Neuronal stem cell (in vitro differentiated cells): ENCODE data around the gene CDH23.
"Not testable (repeated sequence)": the region's sequence is repeated elsewhere in the genome, so short reads cannot be mapped to it uniquely, and the experiment has no call there.

Source experiments
- DNase-seq: peaks from one replicate; pipeline ENCODE4 v3.0.0-alpha.2; 2013; ENCODE audit warnings: low spot score
- H2AFZ ChIP-seq: one replicate; pipeline ENCODE4 v1.6.1; 2013; ENCODE audit warnings: mild to moderate bottlenecking, low read length, inconsistent platforms
- H2AK5ac ChIP-seq: 2 replicates; pipeline ENCODE4 v1.6.1; 2013; ENCODE audit warnings: low read depth, mild to moderate bottlenecking, inconsistent platforms, low read length, moderate library complexity, mixed read lengths
- H2BK120ac ChIP-seq: 2 replicates; pipeline ENCODE4 v1.6.1; 2013; ENCODE audit warnings: low read depth, mild to moderate bottlenecking, inconsistent platforms, low read length, moderate library complexity, mixed read lengths
- H2BK12ac ChIP-seq: one replicate; pipeline ENCODE4 v1.6.1; 2013; ENCODE audit warnings: low read length, inconsistent platforms
- H2BK15ac ChIP-seq: 2 replicates; pipeline ENCODE4 v1.6.1; 2013; ENCODE audit warnings: mild to moderate bottlenecking, low read length, inconsistent platforms, mixed read lengths
- H2BK5ac ChIP-seq: one replicate; pipeline ENCODE4 v1.6.1; 2013; ENCODE audit warnings: inconsistent platforms, mild to moderate bottlenecking, low read length, moderate library complexity
- H3K14ac ChIP-seq: one replicate; pipeline ENCODE4 v1.6.1; 2013; ENCODE audit warnings: low read length, inconsistent platforms
- H3K18ac ChIP-seq: 2 replicates; pipeline ENCODE4 v1.6.1; 2013; ENCODE audit warnings: low read length, inconsistent platforms
- H3K23ac ChIP-seq: 2 replicates; pipeline ENCODE4 v1.6.1; 2013; ENCODE audit warnings: low read depth, mild to moderate bottlenecking, mixed read lengths, low read length, inconsistent platforms; ENCODE audit not compliant: poor library complexity
- H3K27ac ChIP-seq: replicated peaks from 3 replicates; pipeline ENCODE4 v1.5.1; 2013; ENCODE audit warnings: low read length, inconsistent platforms
- H3K27me3 ChIP-seq, 3 experiments: 2 replicates each; pipeline ENCODE4 v1.6.1; 2013; ENCODE audit warnings: low read length in 3 of 3, mild to moderate bottlenecking in 2 of 3, inconsistent platforms in 1 of 3, low read depth in 1 of 3, mixed read lengths in 1 of 3, moderate library complexity in 1 of 3; ENCODE audit not compliant: control insufficient read depth in 3 of 3, insufficient read depth in 3 of 3
- H3K36me3 ChIP-seq, 2 donors: replicated peaks in 1 of 2; 2 replicates each; pipeline ENCODE4 v1.6.1; 2013; ENCODE audit warnings: low read length in 2 of 2; ENCODE audit not compliant: control insufficient read depth in 2 of 2, insufficient read depth in 2 of 2
- H3K4ac ChIP-seq: 2 replicates; pipeline ENCODE4 v1.6.1; 2013; ENCODE audit warnings: inconsistent platforms, mild to moderate bottlenecking, low read length, moderate library complexity
- H3K4me1 ChIP-seq, 2 donors: 1 replicate in 1 of 2; 2 replicates in 1 of 2; pipeline ENCODE4 v1.6.1; 2013; ENCODE audit warnings: low read length in 2 of 2, low read depth in 1 of 2; ENCODE audit not compliant: control insufficient read depth in 2 of 2, insufficient read depth in 1 of 2
- H3K4me2 ChIP-seq: one replicate; pipeline ENCODE4 v1.6.1; 2013; ENCODE audit warnings: mild to moderate bottlenecking, low read length, inconsistent platforms; ENCODE audit not compliant: insufficient read depth, poor library complexity, severe bottlenecking
- H3K4me3 ChIP-seq, 2 donors: 2 replicates each; pipeline ENCODE4 v1.5.1; 2013; ENCODE audit warnings: low read length in 2 of 2, mild to moderate bottlenecking in 2 of 2, inconsistent platforms in 1 of 2, moderate library complexity in 1 of 2
- H3K79me1 ChIP-seq: one replicate; pipeline ENCODE4 v1.6.1; 2013; ENCODE audit warnings: low read depth, mild to moderate bottlenecking, inconsistent platforms, low read length, moderate library complexity
- H3K9ac ChIP-seq: one replicate; pipeline ENCODE4 v1.6.1; 2013; ENCODE audit warnings: mild to moderate bottlenecking, low read depth, low read length, inconsistent platforms; ENCODE audit not compliant: poor library complexity
- H3K9me3 ChIP-seq, 2 donors: replicated peaks in 1 of 2; 2 replicates each; pipeline versions ENCODE3 to v1.6.1; 2013; ENCODE audit warnings: low read length in 2 of 2, mild to moderate bottlenecking in 2 of 2, inconsistent platforms in 1 of 2, low read depth in 1 of 2, mixed read lengths in 1 of 2, moderate library complexity in 1 of 2; ENCODE audit not compliant: control insufficient read depth in 2 of 2, insufficient read depth in 1 of 2
- H4K8ac ChIP-seq: one replicate; pipeline ENCODE4 v1.6.1; 2013; ENCODE audit warnings: low read depth, mild to moderate bottlenecking, inconsistent platforms, low read length, moderate library complexity
- H4K91ac ChIP-seq: one replicate; pipeline ENCODE4 v1.6.1; 2013; ENCODE audit warnings: low read length, low read depth, mild to moderate bottlenecking, inconsistent platforms; ENCODE audit not compliant: poor library complexity
- WGBS, 2 donors: extraction: QIAGEN DNeasy Blood & Tissue Kit; methylation state at CpG; one replicate each; pipeline ENCODE4 v1.1.7; 2013; ENCODE audit warnings: missing lambda C conversion rate in 2 of 2, mixed read lengths in 1 of 2; ENCODE audit not compliant: insufficient read length in 2 of 2, insufficient replicate concordance in 1 of 2; ENCODE audit errors: extremely low coverage in 2 of 2; 5-methylcytosine and 5-hydroxymethylcytosine counted together

CDH23 gene

DNA sequence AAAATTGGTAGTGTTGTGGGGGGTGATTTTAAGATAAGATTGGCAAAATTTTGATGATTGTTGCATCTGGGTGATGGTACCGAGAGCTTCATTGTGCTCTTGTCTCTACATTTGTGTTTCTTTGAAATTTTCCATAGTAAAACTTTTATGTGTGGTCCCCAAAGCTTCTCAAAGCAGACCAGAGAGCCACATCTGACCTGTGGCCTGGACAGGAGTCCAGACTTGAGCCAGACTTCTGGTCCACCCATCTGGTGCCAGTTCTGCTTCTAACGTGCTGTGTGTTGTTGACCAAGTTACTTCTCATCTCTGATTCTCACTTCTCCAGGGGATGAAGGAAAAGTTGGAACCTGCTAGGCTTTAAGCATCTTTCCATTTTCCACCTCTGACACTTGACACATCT, 202.8 kb downstream of the CDH23 start:
- Histone ChIP-seq H3K27ac (no peak overlapping the region), H2AK5ac (no peak overlapping the region), H3K18ac (no peak overlapping the region), H3K4me2 (no peak overlapping the region), H2BK12ac (no peak overlapping the region), H2BK15ac (no peak overlapping the region), H3K14ac (no peak overlapping the region), H4K8ac (no peak overlapping the region), H2BK120ac (no peak overlapping the region), H3K9ac (no peak overlapping the region), H3K27me3 (no peaks in the 10 kb centered on the region), H3K4ac (no peak overlapping the region), H2AFZ (no peak overlapping the region), H2BK5ac (no peak overlapping the region), H3K79me1 (no peaks in the 10 kb centered on the region), H3K23ac (no peak overlapping the region), H4K91ac (no peak overlapping the region), H3K4me3 (no peak overlapping the region), H3K36me3 (no peaks in the 10 kb centered on the region), H3K4me1 (peaks cover 0 to 6% of the 10 kb centered on the region in 2 donors), H3K9me3 (no peaks in the 10 kb centered on the region)
- no CpG with 5 or more reads among the region's 2 CpGs for WGBS, 2 donors
- no peak for DNase-seq

DNA sequence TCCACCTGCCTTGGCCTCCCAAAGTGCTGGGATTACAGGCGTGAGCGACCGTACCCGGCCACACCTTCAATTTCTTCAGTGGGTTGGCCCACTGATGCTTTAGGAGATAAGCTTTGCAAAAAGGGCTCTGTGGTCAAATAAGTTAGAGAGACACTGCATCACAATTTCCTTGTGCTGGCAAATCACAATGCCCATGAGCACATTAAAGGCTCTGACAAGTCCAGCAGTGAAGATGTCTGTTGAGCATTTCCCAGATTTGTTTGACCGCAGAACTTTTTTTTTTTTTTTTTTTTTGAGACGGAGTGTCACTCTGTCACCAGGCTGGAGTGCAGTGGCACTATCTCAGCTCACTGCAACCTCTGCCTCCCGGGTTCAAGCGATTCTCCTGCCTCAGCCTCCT, 203.5 kb downstream of the CDH23 start:
- H4K8ac ChIP-seq, H2AFZ ChIP-seq, H3K4me3 ChIP-seq, DNase-seq, H3K9ac ChIP-seq, H3K4ac ChIP-seq, H3K9me3 ChIP-seq, H3K27ac ChIP-seq, H3K4me1 ChIP-seq, H3K14ac ChIP-seq, H4K91ac ChIP-seq, H3K27me3 ChIP-seq, H2BK120ac ChIP-seq, H2BK15ac ChIP-seq, H3K36me3 ChIP-seq, H2BK5ac ChIP-seq, H3K79me1 ChIP-seq, H3K4me2 ChIP-seq, H3K18ac ChIP-seq, H3K23ac ChIP-seq, H2BK12ac ChIP-seq, H2AK5ac ChIP-seq: not testable (repeated sequence)
- no CpG with 5 or more reads among the region's 8 CpGs for WGBS, 2 donors

DNA sequence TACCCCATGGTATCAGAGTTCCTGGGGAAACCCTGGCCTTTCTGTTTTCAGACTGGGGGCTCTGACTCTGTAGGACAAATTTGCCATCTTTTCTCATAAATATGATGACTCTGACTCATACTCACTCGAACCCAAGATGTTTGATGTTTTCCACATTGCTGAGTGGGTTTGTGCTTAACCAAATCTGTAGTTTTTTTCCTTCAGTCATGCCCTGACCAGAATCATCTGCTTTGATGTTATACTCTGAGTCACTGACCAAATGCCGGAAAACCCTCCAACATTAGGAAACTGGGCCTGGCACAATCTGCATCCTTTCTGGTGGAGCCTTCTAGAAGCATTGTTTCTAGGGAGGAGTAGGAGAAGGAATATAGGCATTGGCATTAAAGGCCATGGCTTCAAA, 204.1 kb downstream of the CDH23 start:
- no peak for DNase-seq
- no peak overlapping the region for H2BK15ac ChIP-seq
- no peak overlapping the region for H4K91ac ChIP-seq
- no peaks in the 10 kb centered on the region for H3K9me3 ChIP-seq
- H2BK120ac ChIP-seq = no peak overlapping the region
- no peak overlapping the region for H3K14ac ChIP-seq
- H3K9ac ChIP-seq = no peak overlapping the region
- H3K4me1 ChIP-seq = peaks cover 0 to 6% of the 10 kb centered on the region in 2 donors
- no peaks in the 10 kb centered on the region for H3K27me3 ChIP-seq
- H3K23ac ChIP-seq = no peak overlapping the region
- no peak overlapping the region for H3K4ac ChIP-seq
- H3K36me3 ChIP-seq = no peaks in the 10 kb centered on the region
- no peak overlapping the region for H2AFZ ChIP-seq
- H3K4me3 ChIP-seq = no peak overlapping the region
- H4K8ac ChIP-seq = no peak overlapping the region
- no peak overlapping the region for H3K4me2 ChIP-seq
- no CpG with 5 or more reads among the region's 2 CpGs for WGBS, 2 donors
- H2BK12ac ChIP-seq = no peak overlapping the region
- H3K18ac ChIP-seq = no peak overlapping the region
- no peak overlapping the region for H2BK5ac ChIP-seq
- H3K27ac ChIP-seq = no peak overlapping the region
- no peaks in the 10 kb centered on the region for H3K79me1 ChIP-seq
- H2AK5ac ChIP-seq = no peak overlapping the region

DNA sequence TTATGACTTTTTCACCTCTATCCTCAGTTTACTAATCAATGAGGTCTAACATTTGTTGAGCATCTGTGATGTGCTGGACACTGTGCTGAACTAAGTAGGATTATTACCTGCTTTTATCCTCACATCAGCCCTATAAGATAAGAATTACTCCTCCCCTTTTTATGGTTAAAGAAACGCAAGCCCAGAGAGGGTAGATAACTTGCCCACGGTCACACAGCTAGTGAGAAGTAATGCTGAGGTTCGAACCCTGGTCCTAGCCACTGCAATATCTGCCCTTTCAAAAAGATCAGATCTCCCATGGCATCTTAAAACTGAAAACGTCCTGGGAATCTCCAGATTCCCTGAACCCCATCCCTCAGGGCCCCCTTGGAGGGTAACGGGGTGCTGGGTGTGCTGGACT, 204.6 kb downstream of the CDH23 start:
- H3K27me3 ChIP-seq = no peaks in the 10 kb centered on the region
- no peak overlapping the region for H3K23ac ChIP-seq
- H3K79me1 ChIP-seq = no peaks in the 10 kb centered on the region
- H3K4me3 ChIP-seq = no peak overlapping the region
- no CpG with 5 or more reads among the region's 5 CpGs for WGBS, 2 donors
- H3K18ac ChIP-seq = no peak overlapping the region
- H2BK5ac ChIP-seq = no peak overlapping the region
- no peak overlapping the region for H2AFZ ChIP-seq
- no peak overlapping the region for H3K4ac ChIP-seq
- H3K27ac ChIP-seq = no peak overlapping the region
- no peak overlapping the region for H2BK120ac ChIP-seq
- no peak overlapping the region for H2BK12ac ChIP-seq
- no peak overlapping the region for H3K9ac ChIP-seq
- no peak overlapping the region for H2BK15ac ChIP-seq
- H3K4me2 ChIP-seq = no peak overlapping the region
- no peak overlapping the region for H4K91ac ChIP-seq
- peaks cover 0 to 6% of the 10 kb centered on the region in 2 donors for H3K4me1 ChIP-seq
- no peak for DNase-seq
- no peaks in the 10 kb centered on the region for H3K36me3 ChIP-seq
- no peaks in the 10 kb centered on the region for H3K9me3 ChIP-seq
- no peak overlapping the region for H4K8ac ChIP-seq
- H3K14ac ChIP-seq = no peak overlapping the region
- H2AK5ac ChIP-seq = no peak overlapping the region
